GM20000 (cell line): ENCODE measurements around the gene OTULIN.

Experiments used
- DNase-seq: peaks from one replicate; pipeline ENCODE4 v3.0.0; 2012; ENCODE audit warnings: low spot score
- TF ChIP-seq, protein P1 (sequence below): IDR thresholded peaks from 2 replicates; pipeline ENCODE4 v1.5.1; 2012; ENCODE audit warnings: mild to moderate bottlenecking, control low read depth; ENCODE audit errors: extremely low read depth, missing control alignments

The OTULIN gene

DNA sequence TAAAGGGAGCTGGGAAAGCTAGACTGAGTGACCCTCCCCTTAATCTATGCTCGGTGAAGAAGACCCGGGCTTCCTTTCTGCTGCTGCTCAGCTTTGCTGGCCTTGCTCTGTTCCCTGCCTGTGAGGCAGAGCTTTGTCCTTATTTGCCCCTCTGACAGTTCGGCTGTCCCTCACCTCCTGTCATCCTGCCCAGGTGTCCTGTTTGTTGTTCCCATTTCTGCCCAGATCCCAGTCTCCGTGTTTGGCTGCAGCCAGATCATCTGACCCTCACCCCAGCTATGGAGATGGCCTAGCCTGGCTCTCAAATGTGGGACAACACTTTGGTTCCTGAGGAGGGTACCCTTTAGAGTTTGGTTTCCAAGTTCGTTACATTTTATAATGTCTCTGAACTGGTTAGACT lies 20.2 kb downstream of the OTULIN start:
- no peak for DNase-seq
- TF ChIP-seq, protein P1, sequence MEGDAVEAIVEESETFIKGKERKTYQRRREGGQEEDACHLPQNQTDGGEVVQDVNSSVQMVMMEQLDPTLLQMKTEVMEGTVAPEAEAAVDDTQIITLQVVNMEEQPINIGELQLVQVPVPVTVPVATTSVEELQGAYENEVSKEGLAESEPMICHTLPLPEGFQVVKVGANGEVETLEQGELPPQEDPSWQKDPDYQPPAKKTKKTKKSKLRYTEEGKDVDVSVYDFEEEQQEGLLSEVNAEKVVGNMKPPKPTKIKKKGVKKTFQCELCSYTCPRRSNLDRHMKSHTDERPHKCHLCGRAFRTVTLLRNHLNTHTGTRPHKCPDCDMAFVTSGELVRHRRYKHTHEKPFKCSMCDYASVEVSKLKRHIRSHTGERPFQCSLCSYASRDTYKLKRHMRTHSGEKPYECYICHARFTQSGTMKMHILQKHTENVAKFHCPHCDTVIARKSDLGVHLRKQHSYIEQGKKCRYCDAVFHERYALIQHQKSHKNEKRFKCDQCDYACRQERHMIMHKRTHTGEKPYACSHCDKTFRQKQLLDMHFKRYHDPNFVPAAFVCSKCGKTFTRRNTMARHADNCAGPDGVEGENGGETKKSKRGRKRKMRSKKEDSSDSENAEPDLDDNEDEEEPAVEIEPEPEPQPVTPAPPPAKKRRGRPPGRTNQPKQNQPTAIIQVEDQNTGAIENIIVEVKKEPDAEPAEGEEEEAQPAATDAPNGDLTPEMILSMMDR: no peak

DNA sequence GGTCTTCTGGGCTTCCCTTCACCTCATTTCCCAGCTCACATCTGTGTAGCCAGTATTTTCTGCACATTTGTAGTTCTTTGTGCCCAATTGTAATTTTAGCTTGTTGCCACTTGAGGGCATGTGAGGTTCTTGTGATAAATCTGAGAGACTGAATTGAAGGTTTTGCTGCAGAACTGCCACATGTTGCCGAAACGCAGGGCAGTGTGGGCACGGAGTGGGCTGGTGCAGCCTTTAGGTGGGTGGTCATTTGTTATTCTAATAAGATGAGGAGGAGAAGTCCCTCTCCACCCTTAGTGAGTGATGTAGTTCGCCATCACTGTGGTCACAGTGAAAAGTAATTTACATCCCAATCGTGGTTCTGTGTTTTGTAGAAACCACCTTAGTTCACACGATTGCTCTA lies 21.2 kb downstream of the OTULIN start:
- DNase-seq: peak; percentile 55
- TF ChIP-seq, protein P1: peak; percentile 53

DNA sequence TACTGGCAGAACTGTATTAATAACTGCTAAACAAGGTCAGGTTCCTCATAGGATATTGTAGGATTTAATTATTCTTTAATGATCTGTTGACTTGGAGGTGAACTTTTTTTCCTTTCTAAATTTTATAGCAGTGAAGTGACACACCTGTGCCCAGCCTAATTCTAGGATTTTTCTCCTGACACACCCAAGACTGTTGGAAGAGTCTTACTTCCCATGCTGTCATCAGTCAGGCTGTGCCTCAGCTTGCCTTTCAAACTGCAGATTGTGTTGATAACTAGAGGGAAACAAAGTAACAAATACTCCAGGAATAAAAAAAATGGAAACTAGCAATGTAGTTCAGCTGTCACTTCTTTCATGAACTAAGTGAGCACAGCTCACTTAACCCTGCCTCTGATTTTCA lies 22.0 kb downstream of the OTULIN start:
- TF ChIP-seq, protein P1: no peak

DNA sequence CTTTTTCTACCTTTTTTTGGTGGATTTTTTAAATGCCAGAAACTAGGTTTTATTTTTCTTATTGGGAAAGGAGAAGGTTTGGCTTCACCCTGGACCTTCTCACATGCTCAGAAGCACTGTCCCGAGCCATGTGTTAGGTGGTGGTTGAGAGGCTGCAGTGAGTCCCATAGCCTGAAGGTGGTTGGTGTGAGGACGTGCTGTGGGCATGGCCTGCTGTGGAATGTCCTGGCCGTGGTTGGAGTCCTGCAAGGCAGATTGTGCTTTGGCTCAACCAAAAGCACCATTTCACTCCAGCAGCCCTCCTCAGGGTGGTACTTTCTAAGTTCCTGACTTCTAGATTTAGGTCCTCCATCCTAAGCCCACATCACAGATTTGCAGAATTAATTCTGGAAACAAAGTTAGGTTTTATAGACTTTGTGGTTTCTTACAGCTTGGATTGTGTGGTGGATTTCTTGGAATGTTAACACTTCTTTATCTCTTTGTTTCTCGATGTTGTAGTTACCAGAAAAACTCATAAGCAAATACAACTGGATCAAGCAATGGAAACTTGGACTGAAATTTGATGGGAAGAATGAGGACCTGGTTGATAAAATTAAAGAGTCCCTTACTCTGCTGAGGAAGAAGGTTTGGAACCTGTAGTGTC lies 22.6 kb downstream of the OTULIN start:
- TF ChIP-seq, protein P1: no peak
- no peak for DNase-seq

More for the DNA sequence above, 22.0 kb downstream of the OTULIN start:
- DNase-seq: no peak

DNA sequence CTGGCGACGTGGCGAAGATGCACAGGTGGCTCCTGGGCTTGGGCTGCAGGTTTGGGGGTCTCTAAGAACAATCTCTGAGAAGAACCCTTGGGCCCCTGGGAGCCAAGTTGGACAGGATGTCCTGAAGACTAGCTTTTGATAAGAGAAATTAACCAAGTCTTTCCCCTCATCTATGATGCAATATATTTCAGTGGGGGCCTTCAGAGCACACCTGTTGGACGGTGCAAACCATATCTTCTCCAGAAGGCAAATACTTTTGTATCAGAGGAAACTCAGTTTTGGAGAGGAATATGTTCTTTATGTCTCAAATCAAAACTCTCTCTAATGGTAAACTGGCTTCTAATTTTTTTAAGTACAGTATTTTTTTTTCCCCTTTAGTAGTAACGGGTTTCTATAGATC lies 28.6 kb downstream of the OTULIN start:
- TF ChIP-seq, protein P1: no peak
- no peak for DNase-seq

DNA sequence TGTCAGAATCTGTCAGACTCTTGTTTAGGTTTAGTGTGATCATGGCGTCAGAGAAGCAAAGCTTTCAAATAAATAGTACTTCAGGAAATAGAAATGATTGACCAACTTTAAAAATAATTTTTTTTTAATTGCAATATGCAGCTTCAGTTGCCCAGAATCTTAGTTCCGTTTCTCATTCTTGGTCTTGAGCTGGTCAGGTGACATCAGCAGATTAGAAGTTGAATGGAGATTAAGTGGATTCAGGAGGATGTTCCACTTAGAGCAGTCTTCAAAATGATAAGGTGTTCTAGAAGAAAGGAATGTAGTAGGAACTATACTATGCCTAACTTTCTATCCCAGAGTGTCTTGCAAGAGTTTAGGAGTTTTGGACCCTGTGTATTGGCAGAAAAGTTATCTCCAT lies 30.6 kb downstream of the OTULIN start:
- no peak for DNase-seq
- TF ChIP-seq, protein P1: no peak

DNA sequence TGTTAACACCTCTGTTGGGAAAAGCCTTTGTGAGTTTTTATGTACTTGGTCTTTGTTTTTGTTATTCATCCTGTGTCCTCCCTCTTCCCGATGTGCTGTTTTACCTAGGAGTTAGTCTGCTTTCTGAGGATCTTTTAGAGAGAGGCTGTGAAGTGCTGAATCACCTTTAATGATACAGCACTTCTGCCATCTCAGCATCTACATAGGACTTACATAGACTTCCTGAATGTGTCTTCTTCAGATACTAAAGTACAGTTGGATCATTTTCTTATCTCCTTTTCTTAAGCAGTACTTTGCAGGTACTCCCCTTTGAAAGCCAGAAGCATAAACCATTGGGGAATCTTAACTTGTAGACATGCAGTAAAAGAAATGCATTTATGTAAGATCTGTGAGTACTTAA lies 31.5 kb downstream of the OTULIN start:
- TF ChIP-seq, protein P1: no peak
- DNase-seq: no peak
